Activated CD4-positive, alpha-beta memory T cell treated with anti-CD3 and anti-CD28 coated beads, Interleukin-2, amount 10 ng/mL, durations not matched to agents 7 days and 5 days (primary cell): ENCODE measurements around the gene PLPPR3. TPM values are rescaled to one million over a fixed set of nuclear protein-coding genes. Genes with fewer than 3 reads are reported as not detected.
A peak's percentile ranks its signal among the peaks of the same experiment; 100 is the strongest.

Experiments
- CTCF ChIA-PET: fragments of 350-600 bp; sonication (Branson Sonifier 250); formaldehyde crosslinking; loops from one replicate; lab custom pipeline; 2021; ENCODE audit warnings: antibody characterized with exemption, inconsistent platforms; lab: Charles Lee
- POLR2A ChIA-PET: fragments of 350-600 bp; sonication (Branson Sonifier 250); formaldehyde crosslinking; loops from one replicate; lab custom pipeline; 2021; ENCODE audit warnings: antibody characterized with exemption; lab: Charles Lee
- DNase-seq: peaks from one replicate; pipeline ENCODE4 v3.0.0-alpha.2; 2020
- H3K27ac Mint-ChIP-seq: one replicate; pipeline ENCODE4 v1.8.0; 2021; ENCODE audit warnings: mild to moderate bottlenecking, mixed read lengths
- H3K27me3 Mint-ChIP-seq: one replicate; pipeline ENCODE4 v1.8.0; 2021; ENCODE audit warnings: mixed read lengths
- H3K36me3 Mint-ChIP-seq: one replicate; pipeline ENCODE4 v1.8.0; 2021; ENCODE audit warnings: low read depth, mixed read lengths
- H3K4me1 Mint-ChIP-seq: one replicate; pipeline ENCODE4 v1.8.0; 2021; ENCODE audit warnings: mixed read lengths
- H3K4me3 Mint-ChIP-seq: one replicate; pipeline ENCODE4 v1.8.0; 2021; ENCODE audit warnings: mild to moderate bottlenecking, mixed read lengths
- H3K9me3 Mint-ChIP-seq: one replicate; pipeline ENCODE4 v1.8.0; 2021; ENCODE audit warnings: mixed read lengths
- total RNA-seq, 2 experiments: library from RNA; stranded (reverse); gene quantifications; one replicate each; pipeline ENCODE4 v1.2.3, GENCODE V29; 2021

The PLPPR3 gene
- total RNA-seq, 2 experiments from 2014 or later = not detected

DNA sequence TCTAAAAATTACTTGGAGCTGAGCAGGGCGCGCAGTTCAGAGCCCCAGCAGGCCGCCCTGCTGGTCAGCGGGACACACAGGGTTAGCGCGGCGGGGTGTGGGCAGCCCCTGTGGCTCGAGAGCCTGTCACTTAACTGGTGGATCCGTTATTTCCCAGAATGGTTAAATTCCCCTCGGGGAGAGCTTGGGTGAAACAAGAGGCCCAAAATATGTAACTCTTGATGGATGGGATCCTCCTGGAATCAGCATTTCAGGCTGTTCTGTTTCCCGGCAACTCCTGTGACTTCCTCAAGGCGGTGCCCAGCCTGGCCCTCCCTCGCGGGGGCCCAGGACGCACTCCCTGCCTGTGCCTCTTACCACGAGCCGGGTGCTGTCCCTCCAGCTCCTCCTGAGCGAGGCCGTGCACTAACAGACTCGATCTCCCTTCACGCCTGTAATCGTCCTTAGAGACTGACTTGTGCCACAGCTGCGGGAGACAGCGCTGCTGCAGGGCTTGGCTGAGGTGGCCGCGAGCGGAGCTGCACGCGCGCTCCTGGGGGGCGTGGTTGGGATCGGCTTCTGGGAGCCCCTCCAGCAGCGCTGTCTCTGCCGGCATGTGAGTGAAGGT is 14.8 kb downstream of the PLPPR3 start:
- H3K27ac Mint-ChIP-seq = no peak overlapping the region
- H3K27me3 Mint-ChIP-seq = no peaks in the 10 kb centered on the region
- POLR2A ChIA-PET = interaction anchor here (1.2 to 3.0 kb wide), 2 partner anchors 8 to 11 kb away, joined by 3 to 7 read pairs; no protein-coding TSS in a partner anchor
- no peak for DNase-seq
- H3K4me1 Mint-ChIP-seq = peaks cover 28% of the 10 kb centered on the region
- no peaks in the 10 kb centered on the region for H3K9me3 Mint-ChIP-seq
- CTCF ChIA-PET = no interaction called here
- H3K4me3 Mint-ChIP-seq = no peak overlapping the region
- peaks cover 68% of the 10 kb centered on the region for H3K36me3 Mint-ChIP-seq

GRCh38 chr19:805600-806550 is 15.9 kb downstream of the PLPPR3 start:
- ChIA-PET POLR2A (interaction anchor here (1.2 kb wide), 1 partner anchor 7 kb away, joined by 3 read pairs; no protein-coding TSS in a partner anchor), CTCF (no interaction called here)
- H3K27me3 Mint-ChIP-seq = no peaks in the 10 kb centered on the region
- DNase-seq = no peak
- H3K27ac Mint-ChIP-seq = no peak overlapping the region
- H3K4me3 Mint-ChIP-seq = no peak overlapping the region
- H3K36me3 Mint-ChIP-seq = peaks cover 69% of the 10 kb centered on the region
- H3K4me1 Mint-ChIP-seq = peaks cover 38% of the 10 kb centered on the region
- H3K9me3 Mint-ChIP-seq = no peaks in the 10 kb centered on the region

DNA sequence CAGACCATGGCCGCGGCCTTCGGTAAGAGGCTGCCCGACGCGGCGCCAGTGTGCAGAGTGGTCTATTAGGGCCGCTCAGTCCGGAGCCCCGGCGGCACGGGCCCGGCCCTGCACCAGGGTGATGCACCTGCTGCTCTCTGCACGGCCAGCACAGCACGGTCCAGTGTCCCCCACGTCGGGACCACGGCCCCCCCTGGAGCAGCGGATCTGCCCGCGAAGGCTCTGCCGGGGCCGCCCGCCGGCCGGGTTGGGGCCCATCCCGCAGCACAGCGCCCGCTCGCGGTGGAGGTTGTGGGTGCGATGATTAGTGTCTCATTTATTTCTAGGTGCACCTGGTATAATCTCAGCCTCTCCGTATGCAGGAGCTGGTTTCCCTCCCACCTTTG is 16.6 kb downstream of the PLPPR3 start:
- Mint-ChIP-seq H3K9me3 (no peaks in the 10 kb centered on the region), H3K27me3 (no peaks in the 10 kb centered on the region), H3K36me3 (peaks cover 68% of the 10 kb centered on the region), H3K4me1 (peaks cover 45% of the 10 kb centered on the region), H3K27ac (peak overlapping the region; percentile 52), H3K4me3 (no peak overlapping the region)
- ChIA-PET CTCF (no interaction called here), POLR2A (no interaction called here)
- no peak for DNase-seq

DNA sequence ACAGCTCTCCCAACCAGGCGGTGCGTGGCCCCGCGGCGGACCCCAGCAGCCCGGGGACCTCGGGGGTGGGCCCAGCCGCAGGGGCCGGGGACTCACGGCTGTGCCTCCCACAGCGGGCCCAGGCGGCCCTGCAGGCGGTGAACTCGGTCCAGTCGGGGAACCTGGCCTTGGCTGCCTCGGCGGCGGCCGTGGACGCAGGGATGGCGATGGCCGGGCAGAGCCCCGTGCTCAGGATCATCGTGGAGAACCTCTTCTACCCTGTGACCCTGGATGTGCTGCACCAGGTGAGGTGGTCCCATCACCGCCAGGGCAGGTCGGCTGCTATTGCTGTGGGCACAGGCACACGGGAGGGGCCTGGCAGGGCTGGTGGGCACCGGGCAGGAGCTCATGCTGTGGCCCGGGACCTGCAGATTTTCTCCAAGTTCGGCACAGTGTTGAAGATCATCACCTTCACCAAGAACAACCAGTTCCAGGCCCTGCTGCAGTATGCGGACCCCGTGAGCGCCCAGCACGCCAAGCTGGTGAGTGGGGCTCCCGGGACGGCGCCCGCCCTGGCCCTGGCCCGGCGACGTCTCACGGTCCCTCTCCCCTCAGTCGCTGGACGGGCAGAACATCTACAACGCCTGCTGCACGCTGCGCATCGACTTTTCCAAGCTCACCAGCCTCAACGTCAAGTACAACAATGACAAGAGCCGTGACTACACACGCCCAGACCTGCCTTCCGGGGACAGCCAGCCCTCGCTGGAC is 17.2 kb downstream of the PLPPR3 start:
- CTCF ChIA-PET = no interaction called here
- Mint-ChIP-seq H3K9me3 (no peaks in the 10 kb centered on the region), H3K27ac (peak overlapping the region; percentile 52), H3K36me3 (peaks cover 68% of the 10 kb centered on the region), H3K4me3 (no peak overlapping the region), H3K4me1 (peaks cover 50% of the 10 kb centered on the region), H3K27me3 (no peaks in the 10 kb centered on the region)
- POLR2A ChIA-PET = no interaction called here
- DNase-seq = no peak

DNA sequence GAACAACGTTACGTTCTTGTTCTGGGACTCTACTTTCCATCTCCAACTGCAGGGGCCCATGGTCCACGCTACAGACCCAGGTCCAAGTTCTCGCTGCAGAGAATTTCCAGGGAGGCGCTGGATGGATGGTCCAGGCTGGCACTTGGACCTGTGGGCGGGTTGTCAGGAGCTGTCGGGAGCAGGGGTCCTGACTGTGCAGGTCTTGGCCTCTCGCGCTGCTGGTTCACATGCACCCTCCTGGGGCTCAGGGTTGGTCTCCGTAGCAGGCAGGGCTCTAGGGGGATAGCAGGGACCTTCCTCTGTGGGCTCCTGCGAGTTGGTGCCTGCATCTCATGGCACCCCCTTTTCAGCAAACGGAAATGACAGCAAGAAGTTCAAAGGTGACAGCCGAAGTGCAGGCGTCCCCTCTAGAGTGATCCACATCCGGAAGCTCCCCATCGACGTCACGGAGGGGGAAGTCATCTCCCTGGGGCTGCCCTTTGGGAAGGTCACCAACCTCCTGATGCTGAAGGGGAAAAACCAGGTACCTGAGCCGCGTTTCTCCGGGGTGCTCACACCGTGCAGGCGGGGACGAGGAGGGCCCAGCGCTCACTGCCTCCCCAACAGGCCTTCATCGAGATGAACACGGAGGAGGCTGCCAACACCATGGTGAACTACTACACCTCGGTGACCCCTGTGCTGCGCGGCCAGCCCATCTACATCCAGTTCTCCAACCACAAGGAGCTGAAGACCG is 17.9 kb downstream of the PLPPR3 start:
- ChIA-PET POLR2A (interaction anchor here (1.5 kb wide), 2 partner anchors 11 to 16 kb away, joined by 4 to 5 read pairs; no protein-coding TSS in a partner anchor), CTCF (no interaction called here)
- peaks cover 56% of the 10 kb centered on the region for H3K4me1 Mint-ChIP-seq
- H3K27me3 Mint-ChIP-seq = no peaks in the 10 kb centered on the region
- DNase-seq = no peak
- H3K9me3 Mint-ChIP-seq = no peaks in the 10 kb centered on the region
- peaks cover 71% of the 10 kb centered on the region for H3K36me3 Mint-ChIP-seq
- H3K27ac Mint-ChIP-seq = no peak overlapping the region
- no peak overlapping the region for H3K4me3 Mint-ChIP-seq

DNA sequence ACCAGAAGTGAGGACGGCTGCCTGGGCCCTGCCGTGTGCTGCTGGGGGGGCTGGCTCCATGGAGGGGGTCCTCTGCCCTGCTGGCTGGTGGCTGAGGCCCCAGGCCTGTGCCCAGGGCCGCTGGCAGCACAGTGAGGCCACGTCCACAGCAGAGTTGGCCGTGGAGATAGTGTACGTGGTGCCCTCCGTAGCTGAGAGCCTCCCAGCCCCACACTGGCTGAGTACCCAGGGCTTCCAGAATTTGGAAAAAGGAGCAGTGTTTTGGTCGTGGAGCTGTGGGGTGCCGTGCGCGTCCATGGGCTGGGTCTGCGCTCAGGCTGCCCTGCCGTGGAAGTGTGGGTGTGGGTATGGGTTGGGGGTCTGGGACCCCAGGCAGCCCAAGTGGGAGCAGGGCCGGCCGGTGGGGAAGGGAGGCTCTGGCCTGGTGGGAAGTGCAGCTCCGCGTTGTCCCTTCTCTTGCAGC is 18.6 kb downstream of the PLPPR3 start:
- CTCF ChIA-PET = no interaction called here
- peaks cover 74% of the 10 kb centered on the region for H3K36me3 Mint-ChIP-seq
- H3K9me3 Mint-ChIP-seq = no peaks in the 10 kb centered on the region
- peaks cover 56% of the 10 kb centered on the region for H3K4me1 Mint-ChIP-seq
- no peak for DNase-seq
- POLR2A ChIA-PET = interaction anchor here (1.5 kb wide), 2 partner anchors 12 to 17 kb away, joined by 4 to 5 read pairs; no protein-coding TSS in a partner anchor
- no peak overlapping the region for H3K27ac Mint-ChIP-seq
- H3K4me3 Mint-ChIP-seq = no peak overlapping the region
- H3K27me3 Mint-ChIP-seq = no peaks in the 10 kb centered on the region

- H3K27me3 Mint-ChIP-seq = no peaks in the 10 kb centered on the region
- ChIA-PET POLR2A (interaction anchor here (1.5 kb wide), 2 partner anchors 13 to 17 kb away, joined by 4 to 5 read pairs; no protein-coding TSS in a partner anchor), CTCF (no interaction called here)
- peaks cover 69% of the 10 kb centered on the region for H3K36me3 Mint-ChIP-seq
- H3K4me3 Mint-ChIP-seq = peak overlapping the region; percentile 24
- no peak for DNase-seq
- peaks cover 53% of the 10 kb centered on the region for H3K4me1 Mint-ChIP-seq
- peak overlapping the region; percentile 56 for H3K27ac Mint-ChIP-seq
- no peaks in the 10 kb centered on the region for H3K9me3 Mint-ChIP-seq
Measured at GRCh38 chr19:802498-803098, 19.2 kb downstream of the PLPPR3 start.

- no peaks in the 10 kb centered on the region for H3K9me3 Mint-ChIP-seq
- H3K36me3 Mint-ChIP-seq = peaks cover 63% of the 10 kb centered on the region
- peaks cover 47% of the 10 kb centered on the region for H3K4me1 Mint-ChIP-seq
- ChIA-PET CTCF (no interaction called here), POLR2A (interaction anchor here (1.4 to 1.5 kb wide), 3 partner anchors 13 to 239 kb away, joined by 3 to 9 read pairs (median 4); no protein-coding TSS in a partner anchor)
- no peaks in the 10 kb centered on the region for H3K27me3 Mint-ChIP-seq
- peak overlapping the region; percentile 69 for H3K27ac Mint-ChIP-seq
- H3K4me3 Mint-ChIP-seq = peak overlapping the region; percentile 66
- DNase-seq = no peak
Measured at GRCh38 chr19:801861-802497, 19.8 kb downstream of the PLPPR3 start.

DNA sequence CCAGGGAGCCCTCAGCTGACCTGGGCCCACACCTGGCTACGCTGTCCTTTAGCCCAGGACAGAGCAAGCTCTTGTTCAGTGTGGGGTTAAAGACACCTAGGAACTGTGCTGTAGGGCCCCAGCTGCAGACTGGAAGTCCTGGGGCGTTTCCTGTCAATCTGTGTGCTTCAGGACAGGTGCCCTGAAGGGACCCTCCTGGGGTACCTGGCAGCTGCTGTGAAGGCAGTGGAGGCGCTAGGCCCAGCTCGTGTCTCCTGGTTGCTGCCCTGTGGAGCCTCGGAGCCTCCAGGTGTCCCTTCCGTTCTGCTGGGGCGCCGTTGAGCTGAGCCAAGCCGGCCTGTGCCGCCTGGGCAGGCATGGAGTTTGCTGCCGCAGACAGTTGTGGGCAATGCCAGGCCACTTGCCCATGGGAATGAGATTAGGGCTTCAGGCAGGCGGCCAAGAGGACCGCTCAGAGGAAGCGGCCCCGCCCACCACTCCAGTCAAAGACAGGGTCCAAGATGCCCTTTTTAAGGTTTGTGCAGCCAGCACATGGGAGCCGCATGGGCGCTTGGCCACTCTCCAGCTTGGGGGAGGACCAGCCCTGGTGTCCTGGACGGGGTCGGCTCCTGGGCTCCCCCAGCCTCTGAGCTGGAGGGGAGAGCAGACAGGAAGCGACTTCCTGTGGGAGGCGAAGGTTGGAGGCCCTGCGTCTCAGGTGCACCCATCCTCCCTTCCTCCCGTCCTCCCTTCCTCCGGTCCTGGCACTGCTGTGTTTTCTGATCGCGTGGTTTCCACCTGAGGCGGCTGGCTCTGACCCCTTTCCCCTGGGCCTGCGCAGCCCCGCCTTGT is 20.5 kb downstream of the PLPPR3 start:
- ChIA-PET POLR2A (interaction anchor here (0.7 to 1.5 kb wide), 3 partner anchors 14 to 468 kb away, joined by 3 to 9 read pairs (median 3); partner anchors contain the start of gene CIRBP), CTCF (no interaction called here)
- Mint-ChIP-seq H3K9me3 (no peaks in the 10 kb centered on the region), H3K27me3 (no peaks in the 10 kb centered on the region), H3K27ac (peak overlapping the region; percentile 69), H3K36me3 (peaks cover 58% of the 10 kb centered on the region), H3K4me1 (peaks cover 51% of the 10 kb centered on the region), H3K4me3 (peak overlapping the region; percentile 66)
- peak; percentile 27 for DNase-seq

DNA sequence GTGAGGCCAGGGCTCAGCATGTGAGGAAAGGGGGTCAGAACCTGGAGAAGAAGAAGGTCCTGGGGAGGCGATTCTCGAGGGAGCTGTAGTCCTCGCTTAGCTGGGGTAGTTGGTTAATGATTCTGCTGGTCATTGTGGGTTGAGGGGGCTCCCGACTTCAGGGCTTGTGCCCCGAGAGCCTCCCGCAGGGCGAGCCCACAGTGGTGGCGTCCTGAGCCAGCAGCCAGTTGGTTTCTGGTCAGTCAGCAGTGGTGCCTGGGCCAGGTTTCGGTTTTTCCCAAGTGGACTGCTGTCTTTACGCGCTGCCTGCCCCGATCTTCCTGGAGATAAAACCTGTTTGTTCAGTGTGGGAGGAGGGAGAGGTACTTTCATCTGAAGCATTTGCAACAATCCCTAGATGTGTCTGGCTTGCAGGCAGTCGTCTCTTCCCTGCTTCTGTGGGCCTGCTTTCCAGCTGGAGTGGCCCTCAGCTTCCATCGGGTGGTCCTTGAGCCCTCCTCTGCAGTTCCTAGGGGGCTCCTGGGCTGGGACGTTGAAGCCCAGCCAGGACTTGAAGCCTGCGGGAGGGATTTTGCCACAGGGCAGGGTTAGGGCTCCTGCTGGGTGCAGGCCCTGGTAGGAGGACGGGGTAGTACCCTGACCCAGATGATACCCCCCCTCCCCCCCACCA is 21.3 kb downstream of the PLPPR3 start:
- no peak for DNase-seq

More for the DNA sequence above, 21.3 kb downstream of the PLPPR3 start:
- H3K4me1 Mint-ChIP-seq = peaks cover 51% of the 10 kb centered on the region
- CTCF ChIA-PET = interaction anchor here (0.5 kb wide), 1 partner anchor 42 kb away, joined by 3 read pairs; no protein-coding TSS in a partner anchor
- H3K36me3 Mint-ChIP-seq = peaks cover 56% of the 10 kb centered on the region
- peak overlapping the region; percentile 90 for H3K4me3 Mint-ChIP-seq
- POLR2A ChIA-PET = interaction anchor here (0.7 to 1.5 kb wide), 3 partner anchors 14 to 468 kb away, joined by 3 to 9 read pairs (median 3); partner anchors contain the start of gene CIRBP
- no peaks in the 10 kb centered on the region for H3K27me3 Mint-ChIP-seq
- H3K27ac Mint-ChIP-seq = peak overlapping the region; percentile 89
- no peaks in the 10 kb centered on the region for H3K9me3 Mint-ChIP-seq
